Stimulated activated CD8-positive, alpha-beta memory T cell treated with anti-CD3 and anti-CD28 coated beads, Interleukin-15, amount 100 ng/mL, for 24 hours (primary cell): ENCODE data around the gene FNBP1L.
"Not testable (repeated sequence)": the region's sequence is repeated elsewhere in the genome, so short reads cannot be mapped to it uniquely, and the experiment has no call there.

ENCODE experiments used
- DNase-seq: peaks from one replicate; pipeline ENCODE4 v3.0.0-alpha.2; 2020; ENCODE audit warnings: low read depth

The FNBP1L gene

DNA sequence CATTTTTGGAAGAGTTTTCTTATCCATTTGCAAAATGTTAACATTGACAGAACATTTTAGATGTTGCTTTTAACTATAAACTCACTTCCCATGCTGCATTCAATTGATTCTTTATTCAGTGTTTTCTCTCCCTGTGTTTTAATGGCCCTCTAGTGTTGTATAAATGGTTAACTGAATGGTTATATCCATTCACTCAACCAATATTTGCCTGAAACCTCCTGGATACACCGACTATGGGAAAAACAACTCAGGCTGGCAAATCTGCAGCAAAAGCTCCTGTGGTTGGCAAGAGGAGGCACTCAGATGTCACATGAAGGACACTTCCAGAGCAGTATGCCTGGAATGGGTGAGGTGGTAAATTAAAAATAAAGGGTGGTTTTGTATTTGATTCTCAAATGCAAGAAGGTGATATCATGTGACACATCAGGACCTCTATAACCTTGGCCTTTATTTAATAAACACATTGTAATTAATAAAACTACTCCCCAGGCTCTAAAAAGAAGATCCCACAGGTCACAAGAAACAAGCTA lies 126.1 kb downstream of the FNBP1L start:
- DNase-seq, result no peak

DNA sequence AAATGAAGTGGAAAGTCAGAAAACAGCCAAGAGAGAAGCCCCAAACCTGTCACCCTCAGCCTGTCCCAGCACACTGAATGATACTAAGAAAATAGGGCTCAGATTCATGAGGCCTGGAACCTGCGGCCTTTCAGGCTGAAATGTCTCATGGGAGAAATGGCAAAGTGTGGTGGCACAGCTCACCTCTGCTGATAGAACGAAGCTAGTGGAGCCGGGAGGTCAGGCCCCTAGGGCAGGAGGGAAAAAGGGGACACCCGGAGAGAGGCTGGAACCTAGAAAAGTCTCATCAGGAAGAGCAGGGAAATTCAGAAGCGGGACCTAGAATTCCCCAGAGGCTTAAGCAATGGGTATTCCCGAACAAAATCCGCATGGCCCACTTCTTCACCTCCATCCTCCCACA lies 126.6 kb downstream of the FNBP1L start:
- no peak for DNase-seq

DNA sequence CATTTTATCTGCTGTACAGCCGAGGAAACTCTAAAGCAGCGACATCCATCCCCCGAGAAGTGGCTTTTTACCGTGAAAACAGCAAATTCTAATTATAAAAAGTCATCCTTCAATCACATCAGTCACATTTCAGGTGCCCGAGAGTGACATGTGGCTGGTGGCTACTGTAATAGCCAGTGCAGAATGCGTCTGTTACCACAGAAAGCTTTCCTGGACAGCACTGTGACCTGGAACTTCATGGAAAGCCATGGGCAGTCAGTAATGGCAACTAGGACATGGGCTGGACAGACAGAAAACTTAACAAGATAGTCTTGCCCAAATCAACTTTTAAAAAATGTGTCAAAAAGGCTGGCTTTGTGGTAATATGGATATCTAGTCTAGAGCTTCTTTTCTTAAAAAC lies 127.1 kb downstream of the FNBP1L start:
- DNase-seq, result no peak

DNA sequence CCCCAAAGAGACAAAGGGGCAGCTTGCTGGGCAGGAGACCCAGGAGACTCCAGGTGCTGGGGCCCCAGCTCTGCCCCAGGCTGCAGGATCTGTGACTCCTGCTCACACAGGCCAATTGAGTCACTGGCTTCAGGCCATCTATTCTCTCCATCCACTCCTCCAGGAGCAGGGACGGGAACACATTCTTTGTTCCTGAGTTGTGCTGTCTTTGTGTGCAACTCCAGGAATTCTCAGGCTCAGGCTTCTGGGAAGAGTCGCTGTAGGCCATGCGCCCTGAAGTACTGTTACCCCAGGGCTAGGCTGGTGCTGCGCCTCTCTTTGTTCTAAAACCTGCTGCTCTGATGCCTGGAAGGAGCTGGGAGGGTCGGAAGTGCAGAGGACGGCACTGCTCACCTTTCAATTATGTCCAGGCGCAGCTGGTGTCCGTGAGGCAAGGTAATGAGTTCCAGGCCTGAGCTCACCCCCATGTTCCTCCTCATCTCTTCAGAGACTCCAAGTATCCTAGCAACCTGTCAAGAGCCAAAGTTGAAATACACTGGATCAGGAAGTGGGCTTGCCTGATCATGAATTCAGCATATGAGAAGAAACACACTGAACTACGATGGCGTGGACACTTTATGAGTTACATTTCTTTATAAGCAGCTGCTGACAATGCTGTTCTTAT lies 127.8 kb downstream of the FNBP1L start:
- no peak for DNase-seq

DNA sequence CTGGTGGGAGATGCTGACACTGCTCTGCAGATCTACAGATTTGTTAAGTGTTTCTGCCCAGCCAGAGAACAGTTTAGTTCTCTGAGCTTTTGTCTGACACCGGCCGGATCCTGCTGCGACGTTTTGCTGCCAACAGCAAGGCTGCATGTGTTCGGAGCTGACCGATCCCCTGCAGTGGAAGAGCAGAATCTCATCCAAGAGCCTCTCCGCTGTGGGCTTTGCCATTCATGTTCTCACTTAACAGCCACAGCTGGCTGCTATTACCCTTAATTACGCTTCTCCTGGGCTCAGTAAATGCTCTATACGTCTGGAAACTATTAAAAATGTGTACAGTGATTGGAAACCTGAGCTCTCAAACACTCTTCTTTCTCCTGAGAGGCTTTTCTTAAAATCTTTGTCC lies 128.4 kb downstream of the FNBP1L start:
- no peak for DNase-seq

DNA sequence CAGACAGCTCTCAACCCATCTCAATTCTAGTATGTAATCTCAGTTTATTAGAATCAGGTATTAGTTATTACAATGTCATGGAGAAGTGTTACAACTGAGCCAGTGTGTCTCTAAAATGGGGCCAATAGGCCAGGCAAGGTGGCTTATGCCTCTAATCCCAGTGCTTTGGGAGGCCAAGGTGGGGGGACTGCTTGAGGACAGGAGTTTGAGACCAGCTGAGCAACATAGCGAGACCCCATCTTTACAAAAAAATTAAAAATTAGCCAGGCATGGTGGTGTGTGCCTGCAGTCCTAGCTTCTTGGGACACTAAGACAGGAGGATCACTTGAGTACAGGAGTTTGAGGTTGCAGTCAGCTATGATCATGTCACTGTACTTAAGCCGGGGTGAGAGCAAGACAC lies 128.8 kb downstream of the FNBP1L start:
- no peak for DNase-seq

DNA sequence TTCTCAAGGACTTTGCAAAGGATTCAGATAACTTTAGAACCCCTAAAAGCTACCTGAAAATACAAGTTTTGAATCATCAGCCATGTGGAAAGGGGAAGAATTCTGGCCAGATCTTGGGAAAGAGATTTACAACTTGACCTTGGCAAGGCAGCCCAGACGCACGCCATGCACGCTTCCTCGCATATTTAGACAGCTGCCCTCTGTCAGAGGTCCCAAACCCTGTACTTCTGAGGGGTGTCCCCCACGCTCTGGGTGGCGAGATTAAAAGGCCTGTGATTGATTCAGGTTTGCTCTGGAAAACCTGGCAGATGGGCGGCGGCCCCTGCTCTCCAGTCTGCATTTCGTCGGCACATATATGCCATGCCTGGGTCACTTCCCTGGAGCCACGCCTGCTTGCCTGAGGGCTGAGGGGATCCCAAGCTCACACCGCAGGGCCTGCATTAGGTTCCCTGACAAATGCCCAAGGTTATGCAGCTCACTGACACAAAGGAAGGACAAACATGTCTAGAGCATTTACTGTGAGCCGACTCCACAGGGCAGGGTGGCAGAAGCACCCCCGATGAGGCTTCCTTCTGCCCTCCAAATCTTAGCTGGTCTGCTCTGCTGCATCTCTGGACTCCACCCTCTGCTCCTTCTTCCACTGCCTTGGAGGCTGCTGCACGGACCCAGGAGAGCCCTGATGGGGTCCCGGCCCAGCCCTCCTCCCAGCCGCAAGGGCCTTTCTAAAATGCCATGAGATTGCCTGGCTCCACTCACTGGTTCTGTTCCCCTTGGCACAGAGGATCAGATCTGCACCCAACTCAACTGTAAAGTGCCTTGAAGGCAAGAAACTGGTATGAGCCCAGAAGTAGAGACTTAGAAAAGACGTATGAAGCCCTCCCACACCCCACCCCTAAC lies 129.9 kb downstream of the FNBP1L start:
- no peak for DNase-seq

DNA sequence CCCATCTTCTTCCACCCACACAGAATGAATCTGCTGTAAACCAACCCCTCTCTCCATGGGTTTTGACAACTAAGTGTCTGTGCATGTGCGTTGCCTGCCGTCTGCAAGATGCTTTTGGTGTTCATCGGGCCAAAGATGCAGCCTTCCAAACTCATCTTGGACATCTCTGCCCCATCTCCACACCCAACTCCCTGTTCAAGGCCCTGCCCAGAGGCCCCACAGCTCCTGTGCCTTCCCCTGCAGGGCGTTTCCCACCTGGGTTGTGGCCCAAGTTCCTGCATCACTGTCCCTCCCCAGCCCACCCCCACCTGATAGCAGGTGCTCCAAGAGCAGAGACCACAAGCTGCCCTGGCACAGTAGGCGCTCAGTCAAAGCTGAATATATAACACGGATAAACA lies 130.5 kb downstream of the FNBP1L start:
- no peak for DNase-seq

DNA sequence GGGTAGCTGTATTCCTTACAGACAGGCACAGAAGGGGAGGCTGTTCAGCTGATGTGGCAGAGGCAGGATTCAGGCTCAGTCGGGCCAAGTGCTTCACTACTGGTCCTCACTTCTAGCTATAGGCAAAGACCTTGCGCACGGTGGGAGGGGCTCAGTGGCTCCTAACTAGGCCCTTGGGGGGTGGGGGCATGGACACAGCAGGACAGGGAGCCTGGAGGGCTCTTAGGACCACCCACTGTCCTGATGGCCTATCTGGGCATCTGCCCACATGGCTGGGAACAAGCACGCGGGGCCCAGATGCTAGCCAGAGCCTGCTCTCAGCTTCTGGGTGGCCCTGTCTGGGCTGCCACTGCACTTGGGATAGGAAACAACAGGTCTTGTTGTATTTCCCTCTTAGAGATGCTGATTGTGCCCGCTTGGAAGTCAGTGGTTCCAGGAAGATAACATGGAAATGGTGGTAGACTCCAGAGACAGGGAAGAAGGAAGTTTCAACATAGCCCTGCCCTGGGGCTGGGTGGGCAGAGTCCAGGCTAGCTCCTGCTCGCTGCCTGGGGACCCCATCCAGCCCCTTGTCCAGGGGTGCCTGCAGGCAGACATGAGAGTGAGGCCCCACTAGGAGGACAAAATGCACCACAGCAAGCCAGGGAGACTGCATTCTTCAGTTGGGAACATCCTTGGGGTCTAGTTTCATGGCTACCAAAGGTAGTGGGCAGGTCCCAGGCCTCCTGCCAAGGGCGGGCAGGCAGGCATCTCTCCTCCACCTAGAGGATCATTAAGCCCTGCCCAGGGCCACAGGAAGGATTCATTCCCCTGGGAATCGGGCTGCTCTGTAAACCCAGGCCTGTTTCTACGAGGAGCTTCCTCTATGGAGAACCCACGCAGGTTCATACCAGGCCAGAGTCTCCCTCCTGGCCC lies 131.2 kb downstream of the FNBP1L start:
- no peak for DNase-seq

DNA sequence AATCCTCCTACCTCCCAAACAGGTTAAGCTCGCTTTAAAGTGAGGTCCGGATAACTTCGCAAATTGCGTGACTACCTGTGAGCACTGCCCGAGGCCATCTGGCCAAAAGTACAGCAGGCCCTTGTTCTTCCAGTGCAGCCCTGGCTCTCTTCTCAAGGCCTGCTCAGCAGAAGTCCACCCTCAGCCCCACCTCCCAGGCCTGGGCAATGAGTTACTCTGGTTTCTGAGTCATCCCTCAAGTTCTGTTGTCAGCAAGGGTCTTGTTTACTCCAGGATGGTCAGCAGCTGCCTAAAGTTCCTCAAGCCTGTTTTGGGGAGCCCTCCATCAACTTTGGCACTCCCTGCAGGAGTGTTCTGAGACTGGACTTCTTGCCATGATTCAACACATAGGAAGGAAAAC lies 132.0 kb downstream of the FNBP1L start:
- DNase-seq, result no peak

DNA sequence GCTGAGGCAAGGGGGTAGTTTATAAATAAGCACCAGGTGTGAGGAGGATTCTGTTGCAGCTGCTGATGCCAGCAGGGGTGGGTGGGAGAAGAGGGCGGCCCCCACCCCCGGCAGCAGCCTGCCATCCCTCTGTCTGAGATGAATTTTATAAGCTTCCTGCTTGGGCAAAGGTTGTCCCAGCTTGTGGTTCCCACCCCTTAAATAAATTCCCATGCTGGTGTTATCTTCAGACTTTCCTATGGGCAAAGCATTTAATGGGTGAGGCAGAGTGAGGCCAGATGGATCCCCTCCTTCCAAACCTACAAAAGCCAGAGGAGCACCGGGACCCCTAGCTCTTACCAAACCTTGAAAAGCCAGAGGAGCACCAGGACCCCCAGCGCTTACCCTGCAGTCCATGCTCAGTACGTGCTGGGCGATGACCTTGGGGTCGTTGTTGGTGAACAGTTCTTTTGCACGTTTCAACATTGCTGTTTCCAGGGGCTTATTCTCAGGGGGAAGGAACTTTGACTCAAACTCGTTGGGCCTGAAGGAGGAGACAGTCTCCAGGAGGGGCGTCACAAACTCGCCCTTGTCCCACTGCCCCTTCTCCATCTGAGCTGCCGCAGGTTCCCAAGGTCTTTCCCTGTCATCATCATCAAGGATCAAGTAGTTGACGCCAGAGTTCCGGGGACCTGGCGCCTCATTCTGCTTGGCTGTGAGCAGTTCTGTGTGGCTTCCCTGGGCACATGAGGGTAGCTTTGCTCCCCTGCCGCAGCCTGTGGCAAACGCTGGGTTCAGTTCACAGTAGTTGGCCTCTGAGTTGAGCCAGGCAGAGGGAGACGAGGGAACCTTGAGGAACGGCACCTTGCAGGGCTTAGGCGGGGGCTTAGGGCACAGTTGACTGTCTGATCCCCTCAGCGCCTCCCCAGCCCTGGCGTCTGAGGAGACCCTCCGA lies 134.3 kb downstream of the FNBP1L start:
- no peak for DNase-seq

DNA sequence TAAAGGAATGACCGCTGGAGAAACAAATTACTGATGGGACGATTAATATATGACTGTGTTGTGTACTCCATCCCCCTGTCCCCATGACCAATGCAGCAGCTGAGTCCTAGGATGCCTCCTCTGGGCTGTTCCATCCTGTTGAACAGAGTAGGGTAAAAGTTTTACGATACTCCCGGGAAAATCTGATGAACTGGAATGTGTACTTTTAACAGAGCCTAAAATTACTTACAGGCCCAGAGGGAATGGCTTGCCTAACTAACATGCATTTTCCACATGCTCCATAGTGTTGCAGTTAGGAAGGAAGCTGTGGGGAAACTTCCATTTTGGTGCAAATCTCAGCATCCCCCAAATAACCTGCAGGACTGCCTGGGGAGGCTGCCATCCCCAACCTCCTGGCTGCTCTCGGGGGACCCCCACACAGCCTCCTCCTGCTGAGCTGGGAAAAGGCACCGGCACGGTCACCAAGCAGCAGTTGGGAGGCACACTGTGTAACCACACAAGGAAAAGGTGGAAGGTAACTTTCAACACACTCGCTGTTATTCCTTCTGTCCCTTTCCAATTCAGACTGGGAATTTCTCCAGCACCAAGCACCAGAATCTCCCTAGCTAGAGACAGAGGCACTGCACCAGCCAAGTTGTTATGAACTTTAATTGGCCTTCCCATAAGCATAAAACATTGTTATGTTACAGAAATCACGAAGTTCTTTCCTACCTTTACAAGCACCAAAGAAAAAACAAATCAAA lies 136.5 kb downstream of the FNBP1L start:
- DNase-seq, result no peak

DNA sequence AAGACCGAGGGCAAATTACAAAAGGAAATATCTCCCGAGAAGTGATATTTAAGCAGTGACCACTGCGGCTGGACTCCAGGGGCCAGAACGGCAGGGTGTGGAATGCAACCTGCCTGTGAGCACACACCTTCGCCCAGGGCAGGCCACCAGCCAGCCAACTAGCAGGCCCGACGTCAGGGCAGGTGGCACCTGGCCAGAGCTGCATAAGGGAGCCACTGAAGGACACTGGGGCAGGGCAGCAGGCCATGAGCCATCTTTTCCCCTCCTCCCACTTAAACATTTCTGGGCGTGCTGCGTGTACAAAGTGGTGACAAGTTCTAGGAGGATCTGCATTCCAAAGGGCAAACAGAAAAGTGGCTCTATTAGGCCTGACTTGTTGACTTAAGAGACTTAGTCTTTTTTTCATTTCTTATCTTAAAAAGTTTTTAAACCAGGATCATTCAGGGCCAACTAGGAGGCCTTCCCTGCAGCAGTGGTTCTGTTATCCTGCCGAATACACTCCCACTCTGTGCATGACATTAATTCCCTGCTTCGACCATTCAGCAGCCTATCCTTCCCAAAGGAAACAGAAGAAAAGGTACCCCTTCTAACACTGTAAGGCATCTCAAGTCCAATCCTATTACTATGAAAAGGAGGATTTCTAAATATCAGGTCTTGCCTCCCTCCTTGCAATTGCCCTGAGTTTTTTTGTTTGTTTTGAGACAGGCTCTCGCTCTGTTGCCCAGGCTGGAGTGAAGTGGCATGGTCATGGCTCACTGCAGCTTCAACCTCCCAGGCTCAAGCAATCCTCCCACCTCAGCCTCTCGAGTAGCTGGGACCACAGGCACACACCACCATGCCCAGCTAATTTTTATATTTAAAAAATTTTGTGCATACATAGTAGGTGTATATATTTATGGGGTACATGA lies 137.4 kb downstream of the FNBP1L start:
- no peak for DNase-seq

DNA sequence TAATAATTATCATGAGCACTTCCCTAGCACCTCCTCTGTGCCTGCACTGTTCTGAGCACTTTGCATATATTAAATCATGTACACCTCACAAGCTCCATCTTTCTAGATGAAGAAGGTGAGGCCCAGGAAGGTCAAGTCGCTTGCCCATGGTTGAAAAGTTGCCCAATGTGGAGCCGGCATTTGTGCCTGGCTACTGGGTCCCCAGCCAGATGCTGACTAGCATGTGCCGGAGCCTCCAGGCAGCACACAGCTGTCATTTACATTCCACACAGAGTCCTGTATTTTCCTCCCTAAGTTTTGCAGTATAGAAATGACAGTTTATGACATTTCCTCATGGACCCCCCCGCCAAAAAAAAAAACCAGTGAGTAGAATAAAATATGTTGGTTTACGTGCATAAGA lies 139.4 kb downstream of the FNBP1L start:
- no peak for DNase-seq

DNA sequence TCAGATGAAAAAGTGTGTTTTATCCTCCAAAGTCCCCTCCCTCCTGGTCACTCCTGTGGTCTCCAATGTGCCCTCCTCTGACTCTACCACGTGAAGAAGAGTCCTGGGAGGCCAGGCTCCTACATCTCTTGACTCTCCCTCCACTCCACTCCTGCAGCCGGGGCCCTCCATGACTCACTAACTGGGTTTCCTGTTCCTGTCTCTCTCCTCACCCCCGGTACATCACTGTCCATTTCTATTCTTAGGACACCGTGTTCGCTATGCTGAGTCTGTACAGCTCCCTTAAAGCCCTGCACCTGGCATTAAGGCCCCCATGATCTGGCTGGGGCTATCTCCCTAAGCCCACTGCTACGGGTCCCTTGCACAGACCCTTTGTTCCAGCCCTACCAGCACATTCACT lies 140.3 kb downstream of the FNBP1L start:
- no peak for DNase-seq

DNA sequence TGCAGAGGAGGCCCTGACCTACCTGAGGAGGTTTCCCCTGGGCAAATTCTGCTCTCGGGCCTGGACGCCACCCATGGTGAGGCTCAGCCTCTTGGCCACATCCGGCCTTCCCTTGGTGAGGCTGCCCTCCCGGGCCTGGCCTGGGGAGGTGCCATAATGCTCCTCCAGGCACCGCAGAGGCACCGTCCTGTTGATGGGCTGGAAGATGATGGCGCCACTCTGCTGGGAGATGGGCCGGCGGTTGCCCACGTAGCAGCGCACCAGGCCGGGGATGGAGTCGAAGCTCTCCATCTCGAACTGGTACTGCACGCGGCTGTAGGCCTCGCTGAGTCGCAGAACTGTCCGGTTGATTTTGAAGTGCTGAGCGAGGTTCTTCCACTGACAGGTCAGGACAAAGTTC lies 141.0 kb downstream of the FNBP1L start:
- DNase-seq, result no peak

DNA sequence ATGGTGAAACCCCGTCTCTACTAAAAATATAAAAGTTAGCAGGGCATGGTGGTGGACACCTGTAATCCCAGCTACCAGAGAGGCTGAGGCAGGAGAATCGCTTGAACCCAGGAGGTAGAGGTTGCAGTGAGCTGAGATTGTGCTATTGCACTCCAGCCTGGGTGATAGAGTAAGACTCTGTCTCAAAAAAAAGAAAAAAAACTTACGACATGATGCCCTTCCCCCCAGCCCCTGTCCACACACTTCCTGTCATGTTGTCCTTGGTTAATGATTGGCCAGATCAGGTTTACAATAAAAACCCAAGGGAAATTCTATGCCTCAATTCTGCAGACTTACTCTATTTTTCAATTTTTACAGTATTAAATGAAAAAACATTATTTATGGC lies 143.4 kb downstream of the FNBP1L start:
- DNase-seq, result not testable (repeated sequence)

DNA sequence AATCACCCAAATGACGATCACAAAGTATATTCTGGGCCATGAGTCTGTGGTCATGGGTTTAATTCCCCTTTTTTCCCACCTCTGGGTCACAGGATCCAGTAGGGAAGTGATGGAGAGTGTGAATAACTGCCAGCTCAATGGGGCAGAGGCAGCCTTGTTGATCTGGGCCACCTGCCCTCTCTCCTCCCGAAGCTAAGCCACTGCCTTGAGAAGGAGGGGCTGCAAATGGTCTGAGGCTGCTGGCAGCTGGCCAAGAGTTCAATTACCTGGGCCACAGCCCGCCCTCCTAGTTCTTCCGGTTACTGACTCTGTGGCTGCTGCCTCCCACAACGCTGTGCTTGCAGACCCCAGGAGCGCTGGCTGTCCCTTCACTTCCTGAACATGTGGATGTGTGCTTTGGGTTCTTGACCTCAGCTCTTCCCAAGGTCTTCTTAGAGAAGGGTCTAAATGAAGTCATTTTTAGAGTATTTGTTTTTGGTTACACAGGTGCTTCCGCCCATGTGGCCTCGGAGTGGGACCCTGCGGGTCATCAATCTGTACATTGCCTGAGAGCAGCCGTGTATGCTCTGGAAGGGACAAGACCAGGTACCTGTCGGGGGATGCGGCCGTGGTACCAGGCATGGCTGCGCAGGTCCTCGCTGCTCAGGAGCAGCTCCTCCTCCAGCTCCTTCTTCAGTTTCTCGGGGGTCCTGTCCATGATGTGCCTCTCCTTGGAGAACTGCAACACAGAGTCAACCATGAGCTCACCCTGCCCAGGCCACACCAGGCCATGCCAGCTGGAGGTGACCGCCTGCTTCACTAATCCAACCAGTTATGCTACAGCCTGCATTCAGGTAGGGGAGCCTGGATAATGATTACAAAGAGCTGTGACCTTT lies 144.0 kb downstream of the FNBP1L start:
- no peak for DNase-seq
